Skin epidermis (tissue), 12 donors: ENCODE measurements around the gene OBSCN.

Experiments
- H3K27ac ChIP-seq, 21 experiments: fragments of 200-600 bp; sonication (generic) in 11 of 21; one replicate each; pipeline ENCODE4 v1.5.0; 2020; ENCODE audit warnings: mild to moderate bottlenecking in 3 of 21, inconsistent platforms in 2 of 21, moderate library complexity in 2 of 21
- H3K4me3 ChIP-seq, 7 experiments: fragments of 200-600 bp; sonication (generic) in 2 of 7; one replicate each; pipeline ENCODE4 v1.5.0; 2020; ENCODE audit warnings: inconsistent platforms in 2 of 7, mild to moderate bottlenecking in 2 of 7, moderate library complexity in 1 of 7

OBSCN gene

GRCh38 chr1:228400692-228401454 is 193.0 kb downstream of the OBSCN start:
- Histone ChIP-seq H3K27ac (no peak overlapping the region), H3K4me3 (no peak overlapping the region)

- Histone ChIP-seq H3K4me3 (no peak overlapping the region), H3K27ac (no peak overlapping the region)
Observed at GRCh38 chr1:228401782-228402640, 194.2 kb downstream of the OBSCN start.

- Histone ChIP-seq H3K4me3 (no peak overlapping the region), H3K27ac (no peak overlapping the region)
Observed at GRCh38 chr1:228402641-228403025, 194.8 kb downstream of the OBSCN start.

- Histone ChIP-seq H3K27ac (no peak overlapping the region), H3K4me3 (no peak overlapping the region)
Observed at GRCh38 chr1:228403231-228403631, 195.4 kb downstream of the OBSCN start.

- Histone ChIP-seq H3K27ac (peak overlapping the region in 2 of 21 experiments; percentile 21 to 47), H3K4me3 (no peak overlapping the region)
Observed at GRCh38 chr1:228404107-228404720, 196.4 kb downstream of the OBSCN start.

- Histone ChIP-seq H3K27ac (peak overlapping the region in 19 of 21 experiments; percentile 74 to 97 (median 89)), H3K4me3 (peak overlapping the region; percentile 56 to 100 (median 91))
Observed at GRCh38 chr1:228405200-228405978, 197.5 kb downstream of the OBSCN start.

GRCh38 chr1:228405979-228406228 is 198.1 kb downstream of the OBSCN start:
- peak overlapping the region in 20 of 21 experiments; percentile 73 to 97 (median 89) for H3K27ac ChIP-seq
- peak overlapping the region; percentile 56 to 100 (median 91) for H3K4me3 ChIP-seq

GRCh38 chr1:228407106-228408040 is 199.5 kb downstream of the OBSCN start:
- Histone ChIP-seq H3K27ac (peak overlapping the region in 18 of 21 experiments; percentile 36 to 97 (median 78)), H3K4me3 (peak overlapping the region; percentile 56 to 100 (median 91))

- no peak overlapping the region for H3K27ac ChIP-seq
- peak overlapping the region in 1 of 7 experiments; percentile 83 for H3K4me3 ChIP-seq
Observed at GRCh38 chr1:228408041-228408868, 200.4 kb downstream of the OBSCN start.

GRCh38 chr1:228408869-228409805 is 201.3 kb downstream of the OBSCN start:
- Histone ChIP-seq H3K27ac (peak overlapping the region in 4 of 21 experiments; percentile 2 to 49 (median 32)), H3K4me3 (no peak overlapping the region)

- H3K4me3 ChIP-seq: no peak overlapping the region
- peak overlapping the region in 3 of 21 experiments; percentile 16 to 49 (median 29) for H3K27ac ChIP-seq
Observed at GRCh38 chr1:228410015-228410414, 202.2 kb downstream of the OBSCN start.

- H3K4me3 ChIP-seq: no peak overlapping the region
- peak overlapping the region in 3 of 21 experiments; percentile 16 to 38 (median 29) for H3K27ac ChIP-seq
Observed at GRCh38 chr1:228410671-228411070, 202.8 kb downstream of the OBSCN start.

- H3K27ac ChIP-seq: no peak overlapping the region
- H3K4me3 ChIP-seq: no peak overlapping the region
Observed at GRCh38 chr1:228411121-228411520, 203.3 kb downstream of the OBSCN start.

GRCh38 chr1:228411548-228412430 is 203.9 kb downstream of the OBSCN start:
- Histone ChIP-seq H3K4me3 (no peak overlapping the region), H3K27ac (no peak overlapping the region)

GRCh38 chr1:228413241-228414010 is 205.6 kb downstream of the OBSCN start:
- Histone ChIP-seq H3K27ac (no peak overlapping the region), H3K4me3 (no peak overlapping the region)
